HL-60 (cell line): ENCODE data around the gene PELI1.
"Not testable (repeated sequence)": the region's sequence is repeated elsewhere in the genome, so short reads cannot be mapped to it uniquely, and the experiment has no call there.

Experiments used
- CTCF ChIP-seq: IDR thresholded peaks from one replicate; pipeline ENCODE4 v1.5.1; 2011; ENCODE audit warnings: low read length, control low read depth, inconsistent platforms; ENCODE audit not compliant: insufficient read depth
- GABPA ChIP-seq: IDR thresholded peaks from 2 replicates; pipeline ENCODE4 v1.6.1; 2012; ENCODE audit warnings: low read depth
- POLR2AphosphoS5 ChIP-seq: IDR thresholded peaks from 2 replicates; pipeline ENCODE4 v1.6.1; 2012; ENCODE audit warnings: low read depth
- REST ChIP-seq: IDR thresholded peaks from 2 replicates; pipeline ENCODE4 v1.6.1; 2012; ENCODE audit warnings: low read depth; ENCODE audit not compliant: insufficient replicate concordance

- not testable (repeated sequence) for TF ChIP-seq CTCF, POLR2AphosphoS5, REST, GABPA
These were observed 43.6 kb downstream of the PELI1 start for GRCh38 chr2:64100584-64100983.
